Measurements from ENCODE around the gene HACL1. TPM values are rescaled to one million over a fixed set of nuclear protein-coding genes. Genes with fewer than 3 reads are reported as not detected.

The HACL1 gene
- polyA plus RNA-seq, 1 of the 3 experiments (the other 2 are of a cell fraction) = 15.1 TPM

- H3K27ac ChIP-seq (ENCODE audit: low read depth in 2 of 2, low read length in 1 of 2) = peak overlapping the region in 1 of 2 experiments; percentile 100; a peak in 1 of 4 replicates
- H3K4me3 ChIP-seq (ENCODE audit: low read depth in 2 of 2, low read length in 1 of 2) = no peak overlapping the region
- H4K20me1 ChIP-seq (ENCODE audit: insufficient read depth) = no peaks in the 10 kb centered on the region
- 97% methylated on average over 5 of the region's 5 CpGs for WGBS (ENCODE audit: low lambda C conversion rate)
- H3K27me3 ChIP-seq (ENCODE audit: insufficient read depth) = no peaks in the 10 kb centered on the region
- H3K9me3 ChIP-seq = no peaks in the 10 kb centered on the region
- no peak for DNase-seq
- H3K36me3 ChIP-seq (replicated peaks in 1 of 2; ENCODE audit: control insufficient read depth in 1 of 2, insufficient read depth in 2 of 2, low read length in 1 of 2) = no peaks in the 10 kb centered on the region
- TF ChIP-seq NRF1 (IDR thresholded peaks at IDR 0.05; ENCODE audit: low read depth, low read length) (no peak), SMC3 (IDR thresholded peaks at IDR 0.05; ENCODE audit: low read depth, low read length) (no peak), CHD2 (IDR thresholded peaks at IDR 0.05; ENCODE audit: low read length, partially characterized antibody) (no peak), RAD21 (IDR thresholded peaks at IDR 0.05; ENCODE audit: low read length) (no peak), NFIC (IDR thresholded peaks at IDR 0.05; ENCODE audit: borderline replicate concordance) (no peak), RXRA (IDR thresholded peaks at IDR 0.05; ENCODE audit: borderline replicate concordance, low read depth) (no peak)
- TF ChIP-seq, protein P1, sequence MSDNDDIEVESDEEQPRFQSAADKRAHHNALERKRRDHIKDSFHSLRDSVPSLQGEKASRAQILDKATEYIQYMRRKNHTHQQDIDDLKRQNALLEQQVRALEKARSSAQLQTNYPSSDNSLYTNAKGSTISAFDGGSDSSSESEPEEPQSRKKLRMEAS (IDR thresholded peaks at IDR 0.05; ENCODE audit: low read depth) = no peak
- TF ChIP-seq, protein P2, sequence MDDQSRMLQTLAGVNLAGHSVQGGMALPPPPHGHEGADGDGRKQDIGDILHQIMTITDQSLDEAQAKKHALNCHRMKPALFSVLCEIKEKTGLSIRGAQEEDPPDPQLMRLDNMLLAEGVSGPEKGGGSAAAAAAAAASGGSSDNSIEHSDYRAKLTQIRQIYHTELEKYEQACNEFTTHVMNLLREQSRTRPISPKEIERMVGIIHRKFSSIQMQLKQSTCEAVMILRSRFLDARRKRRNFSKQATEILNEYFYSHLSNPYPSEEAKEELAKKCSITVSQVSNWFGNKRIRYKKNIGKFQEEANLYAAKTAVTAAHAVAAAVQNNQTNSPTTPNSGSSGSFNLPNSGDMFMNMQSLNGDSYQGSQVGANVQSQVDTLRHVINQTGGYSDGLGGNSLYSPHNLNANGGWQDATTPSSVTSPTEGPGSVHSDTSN (IDR thresholded peaks at IDR 0.05) = no peak
- ChIA-PET POLR2A (interaction anchor here (1.5 kb wide), 1 partner anchor 48 kb away, joined by 4 read pairs; the partner anchor contains the start of genes BTD and HACL1), CTCF (no interaction called here)
- H3K4me1 ChIP-seq (ENCODE audit: control insufficient read depth in 1 of 2, insufficient read depth in 2 of 2, low read depth in 1 of 2, low read length in 1 of 2) = peaks cover 22 to 32% of the 10 kb centered on the region in 2 experiments
- H3K9me2 ChIP-seq = no peaks in the 10 kb centered on the region
- H3F3A ChIP-seq (replicated peaks; ENCODE audit: insufficient read depth) = peaks cover 44% of the 10 kb centered on the region
- no peak overlapping the region for H3K4me2 ChIP-seq
- no peak overlapping the region for H2AFZ ChIP-seq (ENCODE audit: low read depth)
- no peaks in the 10 kb centered on the region for H3K79me2 ChIP-seq (ENCODE audit: insufficient read depth)
- H3K9ac ChIP-seq = no peak overlapping the region
These were observed 48.5 kb upstream of the HACL1 start for GRCh38 chr3:15649858-15650257.

DNA sequence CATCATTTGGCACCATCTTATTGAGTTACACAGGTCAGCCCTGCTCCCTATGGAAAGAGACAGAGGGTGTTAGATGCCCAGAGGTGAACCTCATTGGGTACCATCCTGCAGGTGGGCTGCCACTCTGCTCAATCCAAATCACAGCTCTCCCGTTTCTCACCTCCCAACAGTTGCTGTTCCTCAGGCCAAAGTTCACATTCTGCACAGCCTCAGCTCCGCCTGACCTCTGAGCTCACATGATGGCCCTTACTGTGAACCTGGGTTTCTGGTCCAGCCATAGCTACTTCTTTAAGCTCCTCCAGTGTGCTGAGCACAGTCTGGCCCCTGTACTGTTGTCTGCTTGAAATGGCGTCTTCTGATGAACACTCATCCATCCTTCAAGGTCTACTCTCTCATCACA lies 48.0 kb upstream of the HACL1 start:
- Histone ChIP-seq H3K27ac (ENCODE audit: low read depth in 2 of 2, low read length in 1 of 2) (peak overlapping the region in 1 of 2 experiments; percentile 100; a peak in 2 of 4 replicates), H3K4me2 (no peak overlapping the region), H2AFZ (ENCODE audit: low read depth) (no peak overlapping the region), H3K79me2 (ENCODE audit: insufficient read depth) (0 out of 2 replicates have a peak, but pooled peaks cover 3% of the 10 kb centered on the region), H3K27me3 (ENCODE audit: insufficient read depth) (no peaks in the 10 kb centered on the region), H3K9ac (no peak overlapping the region), H3K9me2 (no peaks in the 10 kb centered on the region), H3K9me3 (no peaks in the 10 kb centered on the region), H3F3A (replicated peaks; ENCODE audit: insufficient read depth) (peaks cover 48% of the 10 kb centered on the region), H3K4me3 (ENCODE audit: low read depth in 2 of 2, low read length in 1 of 2) (no peak overlapping the region), H4K20me1 (ENCODE audit: insufficient read depth) (no peaks in the 10 kb centered on the region), H3K4me1 (ENCODE audit: control insufficient read depth in 1 of 2, insufficient read depth in 2 of 2, low read depth in 1 of 2, low read length in 1 of 2) (peaks cover 22 to 35% of the 10 kb centered on the region in 2 experiments), H3K36me3 (replicated peaks in 1 of 2; ENCODE audit: control insufficient read depth in 1 of 2, insufficient read depth in 2 of 2, low read length in 1 of 2) (no peaks in the 10 kb centered on the region)
- no peak for DNase-seq
- no peak for TF ChIP-seq ELF1 (IDR thresholded peaks at IDR 0.05)
- TF ChIP-seq, protein P3, sequence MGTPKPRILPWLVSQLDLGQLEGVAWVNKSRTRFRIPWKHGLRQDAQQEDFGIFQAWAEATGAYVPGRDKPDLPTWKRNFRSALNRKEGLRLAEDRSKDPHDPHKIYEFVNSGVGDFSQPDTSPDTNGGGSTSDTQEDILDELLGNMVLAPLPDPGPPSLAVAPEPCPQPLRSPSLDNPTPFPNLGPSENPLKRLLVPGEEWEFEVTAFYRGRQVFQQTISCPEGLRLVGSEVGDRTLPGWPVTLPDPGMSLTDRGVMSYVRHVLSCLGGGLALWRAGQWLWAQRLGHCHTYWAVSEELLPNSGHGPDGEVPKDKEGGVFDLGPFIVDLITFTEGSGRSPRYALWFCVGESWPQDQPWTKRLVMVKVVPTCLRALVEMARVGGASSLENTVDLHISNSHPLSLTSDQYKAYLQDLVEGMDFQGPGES (IDR thresholded peaks at IDR 0.05; ENCODE audit: low read depth, low read length) = no peak
- TF ChIP-seq MEF2A (IDR thresholded peaks at IDR 0.05; ENCODE audit: borderline replicate concordance, low read depth) = no peak
- no peak for TF ChIP-seq EP300 (IDR thresholded peaks at IDR 0.05; ENCODE audit: borderline replicate concordance in 1 of 2, low read depth in 1 of 2, low read length in 1 of 2)
- no peak for TF ChIP-seq FOSL2 (IDR thresholded peaks at IDR 0.05; ENCODE audit: borderline replicate concordance, low read depth)
- WGBS (ENCODE audit: low lambda C conversion rate) = 98% methylated on average over 3 of the region's 3 CpGs
- POLR2A ChIA-PET = no interaction called here
- CTCF ChIA-PET = no interaction called here
